Right lobe of liver (tissue), 4 donors: ENCODE measurements around the gene RPL39L.

ENCODE experiments used
- POLR2A ChIP-seq: fragments of 450-650 bp; IDR thresholded peaks from one replicate; pipeline ENCODE4 v1.6.1; 2017; ENCODE audit warnings: antibody characterized with exemption, mild to moderate bottlenecking
- TF ChIP-seq, protein P1 (sequence below), 4 donors: fragments of 200-600 bp in 3 of 4; fragments of 450-650 bp in 1 of 4; IDR thresholded peaks; one replicate each; pipeline versions ENCODE4 v1.5.1 to v1.8.0; 2016 to 2022; ENCODE audit warnings: antibody characterized with exemption in 4 of 4, mild to moderate bottlenecking in 2 of 4
- donor health status: DM: no; HTN: no; CAD: no.
- donor health status: DM: no; HTN: no; CAD: no.
- donor health status: DM: no; HTN: yes; CAD: no.

DNA sequence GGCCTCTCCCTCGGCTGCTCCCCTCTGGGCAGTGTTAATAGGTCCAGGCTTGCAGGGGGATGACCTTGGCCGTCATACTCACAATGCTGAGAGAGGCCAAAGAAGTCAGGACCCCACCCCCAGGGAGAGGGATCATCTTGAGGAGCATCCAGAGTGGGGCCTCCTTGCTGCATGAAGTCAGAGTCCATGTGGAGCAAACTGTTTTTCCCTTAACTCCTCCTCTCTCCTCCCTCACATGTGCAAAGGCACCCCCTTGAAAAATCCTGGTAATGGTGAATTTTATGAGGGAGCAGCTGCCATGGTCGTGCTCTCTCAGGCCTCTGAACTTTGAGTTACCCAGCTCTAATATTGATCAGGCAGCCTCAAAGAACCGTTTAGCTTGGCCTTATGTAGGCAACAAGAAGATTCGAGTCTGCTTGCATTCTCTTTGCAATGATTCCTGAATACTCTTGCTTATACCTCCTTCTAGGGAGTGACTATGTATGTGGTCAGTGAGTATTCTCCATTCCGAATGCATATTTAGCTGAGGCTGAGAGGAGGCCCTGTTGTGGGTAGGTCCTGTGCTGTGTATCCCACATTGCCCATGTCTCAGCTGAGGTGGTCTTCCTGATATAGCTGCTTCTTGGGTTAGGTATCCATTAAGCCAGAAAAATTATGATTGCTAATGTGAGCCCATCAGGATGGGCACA lies 23.1 kb upstream of the RPL39L start:
- TF ChIP-seq, protein P1, sequence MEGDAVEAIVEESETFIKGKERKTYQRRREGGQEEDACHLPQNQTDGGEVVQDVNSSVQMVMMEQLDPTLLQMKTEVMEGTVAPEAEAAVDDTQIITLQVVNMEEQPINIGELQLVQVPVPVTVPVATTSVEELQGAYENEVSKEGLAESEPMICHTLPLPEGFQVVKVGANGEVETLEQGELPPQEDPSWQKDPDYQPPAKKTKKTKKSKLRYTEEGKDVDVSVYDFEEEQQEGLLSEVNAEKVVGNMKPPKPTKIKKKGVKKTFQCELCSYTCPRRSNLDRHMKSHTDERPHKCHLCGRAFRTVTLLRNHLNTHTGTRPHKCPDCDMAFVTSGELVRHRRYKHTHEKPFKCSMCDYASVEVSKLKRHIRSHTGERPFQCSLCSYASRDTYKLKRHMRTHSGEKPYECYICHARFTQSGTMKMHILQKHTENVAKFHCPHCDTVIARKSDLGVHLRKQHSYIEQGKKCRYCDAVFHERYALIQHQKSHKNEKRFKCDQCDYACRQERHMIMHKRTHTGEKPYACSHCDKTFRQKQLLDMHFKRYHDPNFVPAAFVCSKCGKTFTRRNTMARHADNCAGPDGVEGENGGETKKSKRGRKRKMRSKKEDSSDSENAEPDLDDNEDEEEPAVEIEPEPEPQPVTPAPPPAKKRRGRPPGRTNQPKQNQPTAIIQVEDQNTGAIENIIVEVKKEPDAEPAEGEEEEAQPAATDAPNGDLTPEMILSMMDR (IDR thresholded peaks at IDR 0.05), result no peak
- TF ChIP-seq POLR2A, result no peak
